Activated CD4-positive, alpha-beta T cell treated with anti-CD3 and anti-CD28 coated beads, Interleukin-2, amount 50 U/mL, for 4 hours (primary cell): ENCODE measurements around the gene AP5S1.
"Not testable (repeated sequence)": the region's sequence is repeated elsewhere in the genome, so short reads cannot be mapped to it uniquely, and the experiment has no call there.

ENCODE experiments used
- DNase-seq, 2 experiments: peaks; one replicate each; pipeline ENCODE4 v3.0.0-alpha.2; 2020

AP5S1 gene

GRCh38 chr20:3820048-3820900 is at the start of gene AP5S1:
AP5S1 (plus strand) TSS chr20:3820547; CDS start chr20:3822118, 1,571 bp downstream.
- DNase-seq, result peak; percentile 80

- no peak for DNase-seq
These were observed 48.7 kb upstream of the AP5S1 start for GRCh38 chr20:3771552-3772058.

- no peak for DNase-seq
These were observed 44.8 kb upstream of the AP5S1 start for GRCh38 chr20:3775457-3776108.

GRCh38 chr20:3777381-3777715 is 43.0 kb upstream of the AP5S1 start:
- DNase-seq, result no peak

- DNase-seq, result no peak
These were observed 42.4 kb upstream of the AP5S1 start for GRCh38 chr20:3777716-3778629.

- DNase-seq, result no peak
These were observed 41.4 kb upstream of the AP5S1 start for GRCh38 chr20:3778976-3779375.

GRCh38 chr20:3781153-3781910 is 39.0 kb upstream of the AP5S1 start, which contains the start of gene SPEF1:
SPEF1 (minus strand) TSS chr20:3781448; CDS start chr20:3781287, 161 bp downstream.
- no peak for DNase-seq

- DNase-seq, result no peak
These were observed 37.8 kb upstream of the AP5S1 start for GRCh38 chr20:3782597-3782996.

- no peak for DNase-seq
These were observed 37.3 kb upstream of the AP5S1 start for GRCh38 chr20:3783068-3783489.

- DNase-seq, result no peak
These were observed 36.7 kb upstream of the AP5S1 start for GRCh38 chr20:3783511-3784195.

GRCh38 chr20:3784216-3784853 is 36.0 kb upstream of the AP5S1 start:
- DNase-seq, result no peak

GRCh38 chr20:3784863-3785239 is 35.5 kb upstream of the AP5S1 start:
- DNase-seq, result no peak

GRCh38 chr20:3785240-3786125 is 34.9 kb upstream of the AP5S1 start:
- no peak for DNase-seq

GRCh38 chr20:3786126-3786484 is 34.2 kb upstream of the AP5S1 start:
- peak in 1 of 2 experiments; percentile 34 for DNase-seq

- peak; percentile 83 to 85 for DNase-seq
These were observed 33.6 kb upstream of the AP5S1 start, which contains the start of gene CENPB for GRCh38 chr20:3786665-3787323. CENPB (minus strand) TSS chr20:3786740; CDS start chr20:3786483, 257 bp downstream.

GRCh38 chr20:3787324-3788014 is 32.9 kb upstream of the AP5S1 start:
- no peak for DNase-seq

- no peak for DNase-seq
These were observed 31.6 kb upstream of the AP5S1 start for GRCh38 chr20:3788685-3789155.

- DNase-seq, result not testable (repeated sequence)
These were observed 31.1 kb upstream of the AP5S1 start for GRCh38 chr20:3789201-3789600.

- not testable (repeated sequence) for DNase-seq
These were observed 26.2 kb upstream of the AP5S1 start for GRCh38 chr20:3794168-3794567.
